GM21447 (cell line): Measurements from ENCODE around the gene TMEM130.

Experiments used
- ATAC-seq: cut with Tn5 transposase; IDR thresholded peaks from one replicate; pipeline ENCODE4 v1.9.1; 2021; ENCODE audit not compliant: unreplicated experiment

The TMEM130 gene

DNA sequence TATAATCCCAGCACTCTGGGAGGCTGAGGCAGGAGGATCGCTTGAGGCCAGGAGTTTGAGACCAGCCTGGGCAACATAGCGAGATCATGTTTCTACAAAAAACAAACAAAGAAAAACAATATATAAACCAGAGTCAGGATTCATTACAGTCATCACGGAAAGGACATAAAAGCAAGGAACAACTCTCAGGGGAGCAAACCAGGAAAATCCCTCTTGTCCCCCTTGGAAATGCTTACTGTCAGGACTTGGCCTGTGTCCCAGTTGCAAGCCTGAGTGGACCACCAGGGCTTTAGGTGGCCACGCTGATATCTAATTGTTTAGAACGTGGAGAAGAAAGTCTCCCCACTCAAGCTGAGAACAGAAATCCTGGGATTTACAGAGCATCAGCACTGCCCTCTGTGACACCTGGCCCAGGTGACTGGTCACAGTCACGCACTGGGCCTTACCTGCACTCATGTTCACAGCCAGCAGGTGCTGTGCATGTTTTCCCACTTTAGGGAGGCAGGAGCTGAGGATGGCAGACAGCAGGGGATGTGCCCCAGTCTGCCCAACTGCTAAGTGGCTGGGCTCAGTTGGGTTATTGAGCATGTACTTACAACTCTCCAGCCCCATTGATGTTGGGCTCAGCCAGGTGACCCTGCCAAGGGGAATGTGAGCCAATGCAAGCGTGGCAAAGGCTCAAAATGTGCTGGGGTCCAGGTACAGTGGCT lies 60.9 kb downstream of the TMEM130 start:
- ATAC-seq: no peak

DNA sequence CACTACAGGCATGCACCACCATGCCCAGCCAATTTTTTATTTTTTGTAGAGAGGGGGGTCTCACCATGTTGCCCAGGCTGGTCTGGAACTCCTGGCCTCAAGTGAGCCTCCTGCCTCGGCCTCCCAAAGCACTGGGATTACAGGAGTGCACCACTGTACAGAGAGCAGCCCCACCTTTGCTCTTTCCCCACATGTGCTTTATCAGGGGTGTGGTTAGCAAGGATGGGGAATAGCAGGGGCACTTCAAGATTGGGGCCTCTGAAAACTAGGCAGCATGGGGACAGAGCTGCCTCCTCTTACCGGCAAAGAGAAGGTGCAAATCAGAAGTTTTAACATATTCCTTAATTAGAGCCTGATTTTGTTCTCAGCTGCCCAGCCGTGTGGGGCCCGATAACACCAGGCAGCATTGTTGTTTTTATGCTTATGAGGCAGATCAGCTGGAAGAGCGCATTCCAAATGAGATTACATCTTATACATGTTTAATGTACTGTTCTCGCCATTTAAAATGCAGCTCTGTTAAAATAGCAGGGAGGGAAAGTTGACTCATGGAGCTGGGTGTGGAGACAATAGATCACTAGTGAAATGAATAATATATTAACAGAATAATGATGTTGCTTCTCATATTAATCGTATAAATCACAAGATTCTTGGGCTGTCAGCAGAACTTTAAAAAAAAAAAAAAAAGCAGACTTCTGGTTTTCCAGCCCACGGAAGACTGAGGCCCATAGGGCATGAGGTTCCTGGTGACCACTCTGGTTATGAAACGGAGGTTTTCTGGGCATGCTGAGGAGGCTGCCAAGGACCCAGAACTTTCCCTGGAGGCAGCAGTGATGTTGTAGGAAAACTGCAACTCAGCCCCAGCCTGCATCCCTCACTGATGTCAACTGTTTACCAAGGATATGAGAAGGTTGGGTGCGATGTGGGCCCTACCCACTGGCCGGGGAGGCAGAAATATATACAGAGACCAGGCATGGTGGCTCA lies 62.5 kb downstream of the TMEM130 start:
- no peak for ATAC-seq

DNA sequence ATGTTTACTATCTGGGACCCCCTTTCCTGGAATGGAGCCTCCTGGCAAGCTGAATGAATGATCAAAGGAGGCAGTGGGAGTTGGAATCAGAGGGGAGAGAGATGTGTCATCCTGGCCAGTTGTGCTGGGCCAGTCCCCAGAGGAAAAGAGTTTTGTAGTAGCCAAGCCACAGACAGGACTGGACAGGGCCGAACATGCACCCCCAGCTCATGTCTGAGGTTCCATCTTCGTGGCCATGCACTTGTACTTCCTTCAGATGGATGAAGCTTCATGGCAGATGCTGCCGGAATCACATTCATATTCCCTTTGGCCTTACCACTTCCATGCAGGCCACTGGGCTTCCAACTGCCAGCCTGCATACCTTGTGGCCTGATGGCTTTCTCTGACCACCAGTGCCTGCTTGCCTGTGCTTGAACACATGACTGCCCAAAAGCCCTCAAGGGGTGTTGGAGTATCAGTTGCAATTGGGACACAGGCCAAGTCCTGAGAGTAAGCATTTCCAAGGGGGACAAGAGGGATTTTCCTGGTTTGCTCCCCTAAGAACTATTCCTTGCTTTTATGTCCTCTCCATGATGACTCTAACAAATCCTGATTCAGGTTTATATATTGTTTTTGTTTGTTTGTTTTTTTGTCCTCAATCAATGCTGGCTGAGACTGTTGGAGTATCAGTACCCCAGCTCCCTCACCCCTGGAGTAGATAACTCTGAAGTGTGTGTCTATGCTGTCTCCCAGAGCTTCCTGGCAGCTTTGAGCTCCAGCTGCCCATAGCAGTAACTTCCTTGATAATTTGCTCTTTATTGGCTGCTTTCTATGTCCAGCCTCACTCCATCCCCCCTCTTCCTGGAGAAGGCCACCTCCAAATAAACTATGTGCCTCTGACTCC lies 63.6 kb downstream of the TMEM130 start:
- ATAC-seq: no peak

DNA sequence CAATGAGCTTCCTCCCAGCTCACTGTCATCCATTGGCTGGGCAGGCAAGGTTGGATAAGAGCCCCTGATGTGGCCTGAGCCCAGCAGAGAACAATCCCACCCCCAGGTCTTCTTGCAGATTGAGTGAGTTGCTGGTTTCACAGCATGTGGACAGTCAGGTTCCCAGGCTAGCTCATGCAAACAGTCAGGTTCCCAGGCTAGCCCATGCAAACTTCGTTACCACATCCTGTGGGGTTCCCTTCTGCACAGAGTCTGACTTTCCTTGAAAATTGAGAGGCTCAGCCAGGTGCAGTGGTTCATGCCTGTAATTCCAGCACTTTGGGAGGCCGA lies 67.1 kb downstream of the TMEM130 start:
- ATAC-seq: peak; percentile 34

DNA sequence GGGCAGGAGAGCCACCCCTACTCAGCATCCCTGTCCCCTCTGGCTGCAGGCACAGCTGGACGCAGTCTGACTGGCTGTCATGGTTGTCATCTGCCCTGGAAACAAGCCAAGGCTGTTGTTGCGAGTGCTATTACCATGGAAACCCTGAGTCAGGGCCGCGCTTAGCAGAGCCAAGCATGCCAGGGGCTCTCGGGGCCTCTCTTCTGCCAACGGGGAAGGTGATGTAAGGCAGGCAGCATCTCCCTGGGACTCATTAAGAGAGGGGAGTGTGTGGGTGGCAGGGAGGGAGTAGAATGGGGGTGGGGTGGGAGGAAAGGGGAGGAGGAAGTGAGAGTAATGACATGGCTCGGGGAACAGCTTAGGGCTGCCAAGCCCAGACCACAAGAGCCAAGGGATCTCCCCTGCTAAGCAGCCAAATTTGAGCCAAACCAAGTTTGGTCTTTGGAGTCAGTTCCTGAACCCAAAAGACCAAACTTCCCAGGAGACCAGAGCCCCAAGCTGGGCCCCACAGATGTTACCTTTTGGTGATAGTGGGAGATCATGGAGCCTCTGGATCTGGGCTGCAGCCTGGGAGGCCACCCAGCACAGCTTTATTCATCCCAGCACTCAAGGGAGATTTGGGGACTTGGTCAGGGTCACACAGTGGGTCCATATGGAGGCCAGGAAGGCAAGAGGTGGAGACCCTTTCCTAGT lies 67.6 kb downstream of the TMEM130 start:
- peak; percentile 88 for ATAC-seq

DNA sequence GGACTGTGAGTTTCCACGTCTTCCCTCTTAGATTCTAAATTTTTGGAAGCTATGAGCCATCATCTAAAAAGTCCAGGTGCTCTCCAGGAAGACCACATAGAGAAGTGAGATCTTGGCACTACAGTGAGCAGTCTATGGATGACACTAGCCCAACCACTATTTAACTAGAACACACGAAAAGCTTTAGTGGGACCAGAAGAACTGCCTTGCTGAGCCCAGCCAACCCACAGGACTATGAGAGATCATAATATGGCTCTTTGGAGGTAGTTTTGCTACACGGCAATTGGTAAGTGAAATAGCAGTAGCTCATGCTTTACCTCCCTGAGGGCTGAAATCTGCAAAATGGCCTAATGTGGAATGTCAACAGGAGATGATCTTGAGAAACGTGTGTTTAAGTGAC lies 68.8 kb downstream of the TMEM130 start:
- no peak for ATAC-seq

DNA sequence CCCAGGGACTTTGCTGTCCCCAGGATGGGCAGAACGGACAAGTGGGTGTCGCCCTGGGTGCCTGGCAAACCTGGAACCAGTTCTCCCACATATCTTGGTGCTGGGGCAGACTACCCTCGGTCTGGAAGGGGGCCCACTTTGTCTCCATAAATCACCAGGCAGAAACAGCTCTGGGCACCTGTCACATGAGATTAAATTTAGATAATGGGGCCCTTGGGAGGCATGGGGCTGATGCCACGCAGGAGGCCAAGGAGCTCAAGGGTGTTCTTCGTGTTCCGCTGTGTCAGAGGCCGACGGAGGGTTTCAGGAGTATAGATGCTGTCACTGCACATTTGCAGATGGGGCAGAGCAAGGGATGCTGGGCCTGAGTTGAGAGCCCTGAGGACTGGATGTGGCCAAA lies 72.7 kb downstream of the TMEM130 start:
- ATAC-seq: no peak
